Measurements from ENCODE around the gene PTPN5.

GRCh38 chr11:18715476-18715875 lies 76.1 kb downstream of the PTPN5 start:
- no peak for TF ChIP-seq CTCF (IDR thresholded peaks at IDR 0.05)
- no peak for TF ChIP-seq POLR2A (IDR thresholded peaks at IDR 0.05)

All from ovary (tissue), 3 donors.